H1 (cell line): Measurements from ENCODE around the gene MBLAC1.

Experiments used
- HDAC2 ChIP-seq, 2 experiments: fragments of 300-600 bp in 1 of 2; sonication (generic) in 1 of 2; IDR thresholded peaks; 2 replicates each; pipeline ENCODE4 v1.6.1; 2011 to 2012; ENCODE audit warnings: low read depth in 2 of 2, low read length in 2 of 2, mild to moderate bottlenecking in 2 of 2, moderate library complexity in 2 of 2, borderline replicate concordance in 1 of 2, inconsistent platforms in 1 of 2
- RAD21 ChIP-seq, 2 experiments: IDR thresholded peaks in 1 of 2; conservative IDR thresholded peaks in 1 of 2; 2 replicates each; pipeline ENCODE4 v1.6.1; 2011; ENCODE audit warnings: low read depth in 2 of 2, low read length in 2 of 2, improper control_type of control experiment in 1 of 2, inconsistent platforms in 1 of 2, mild to moderate bottlenecking in 1 of 2, moderate library complexity in 1 of 2

DNA sequence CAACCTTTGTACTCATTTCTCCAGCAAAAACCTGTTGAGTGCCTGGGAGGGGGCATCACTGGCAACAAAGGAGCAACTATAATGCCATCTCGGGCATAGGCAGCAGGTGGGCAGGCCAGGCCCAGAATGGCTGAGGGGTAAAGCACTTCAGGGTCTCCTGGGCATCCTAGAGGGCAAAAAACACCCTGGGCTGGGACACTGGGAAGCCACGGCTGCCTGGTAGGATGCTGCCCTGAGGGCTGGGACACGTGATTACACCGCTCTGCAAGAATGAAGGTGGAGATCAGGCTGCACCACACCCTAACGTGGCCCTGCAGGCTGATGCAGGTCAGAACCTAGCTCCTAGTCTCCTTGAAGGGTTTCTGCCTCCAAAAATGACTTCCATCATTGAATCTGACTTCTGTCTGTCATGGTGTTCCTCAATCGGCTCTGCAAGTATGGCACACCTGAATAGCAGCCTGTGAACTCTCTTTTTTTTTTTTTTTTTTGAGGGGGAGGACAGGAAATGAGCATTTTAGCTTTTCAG, 36.3 kb downstream of the MBLAC1 start:
- TF ChIP-seq RAD21 (IDR thresholded peaks at IDR 0.05 in 1 of 2, conservative IDR thresholded peaks at IDR 0.05 in 1 of 2; ENCODE audit: low read depth in 2 of 2, low read length in 2 of 2), result no peak
- no peak for TF ChIP-seq HDAC2 (IDR thresholded peaks at IDR 0.05; ENCODE audit: borderline replicate concordance in 1 of 2, low read depth in 2 of 2, low read length in 2 of 2)
